Neutrophil (primary cell): ENCODE measurements around the gene KCNIP3.

Experiments
- H3K27ac ChIP-seq: fragments of 200-600 bp; sonication (generic); 2 replicates; pipeline ENCODE4 v1.5.1; 2016; ENCODE audit warnings: mild to moderate bottlenecking, moderate library complexity
- H3K27me3 ChIP-seq: fragments of 200-600 bp; sonication (generic); 2 replicates; pipeline ENCODE4 v1.6.0; 2016; ENCODE audit warnings: mild to moderate bottlenecking
- H3K36me3 ChIP-seq: fragments of 200-600 bp; sonication (generic); 2 replicates; pipeline ENCODE4 v1.5.1; 2017
- H3K4me1 ChIP-seq, 2 experiments: fragments of 200-600 bp in 1 of 2; sonication (generic) in 1 of 2; 1 replicate in 1 of 2; 2 replicates in 1 of 2; pipeline versions ENCODE4 v1.5.1 to v1.6.1; 2013 to 2016; ENCODE audit warnings: low read depth in 1 of 2, low read length in 1 of 2, mild to moderate bottlenecking in 1 of 2, moderate library complexity in 1 of 2; ENCODE audit not compliant: control insufficient read depth in 1 of 2, insufficient read depth in 1 of 2
- H3K4me3 ChIP-seq, 2 experiments: fragments of 200-600 bp in 1 of 2; sonication (generic) in 1 of 2; 1 replicate in 1 of 2; 2 replicates in 1 of 2; pipeline ENCODE4 v1.5.1; 2013 to 2016; ENCODE audit warnings: low read depth in 1 of 2, low read length in 1 of 2, mild to moderate bottlenecking in 1 of 2, moderate library complexity in 1 of 2
- H3K9me3 ChIP-seq: fragments of 200-600 bp; sonication (generic); 2 replicates; pipeline ENCODE4 v1.5.1; 2016
- TF ChIP-seq, protein P1 (sequence below): fragments of 200-600 bp; sonication (generic); IDR thresholded peaks from 2 replicates; pipeline ENCODE4 v1.5.1; 2016; ENCODE audit warnings: antibody characterized with exemption

KCNIP3 gene

DNA sequence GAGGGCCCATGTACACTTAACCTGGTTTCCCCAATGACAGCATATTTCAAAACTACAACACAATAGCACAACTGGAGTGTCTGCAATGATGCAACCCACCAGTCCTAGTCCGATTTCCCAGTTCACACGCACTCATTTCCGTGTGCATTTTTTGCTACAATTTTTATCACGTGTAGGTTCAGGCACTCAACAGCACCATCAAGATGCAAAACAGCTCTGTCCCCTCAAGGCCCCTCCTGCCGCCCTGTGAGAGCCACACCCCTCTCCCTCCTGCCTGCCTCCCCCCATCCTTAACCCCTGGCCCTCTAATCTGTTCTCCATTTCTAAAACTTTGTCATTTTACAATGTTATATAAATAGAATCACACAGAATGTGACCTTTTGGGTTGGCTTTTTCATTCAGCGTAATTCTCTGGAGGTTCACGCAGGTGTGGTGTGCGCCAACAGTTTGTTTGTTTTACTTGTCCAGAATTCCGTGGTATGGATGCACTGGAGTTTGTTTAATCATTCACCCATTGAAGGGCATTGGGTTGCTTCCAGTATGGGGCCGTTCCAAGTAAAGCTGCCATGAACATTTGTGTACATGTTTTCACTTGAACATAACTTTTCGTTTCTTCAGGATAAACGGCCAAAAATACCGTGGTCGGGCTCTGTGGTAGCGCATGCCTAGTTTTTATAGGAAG lies 8.4 kb downstream of the KCNIP3 start:
- TF ChIP-seq, protein P1, sequence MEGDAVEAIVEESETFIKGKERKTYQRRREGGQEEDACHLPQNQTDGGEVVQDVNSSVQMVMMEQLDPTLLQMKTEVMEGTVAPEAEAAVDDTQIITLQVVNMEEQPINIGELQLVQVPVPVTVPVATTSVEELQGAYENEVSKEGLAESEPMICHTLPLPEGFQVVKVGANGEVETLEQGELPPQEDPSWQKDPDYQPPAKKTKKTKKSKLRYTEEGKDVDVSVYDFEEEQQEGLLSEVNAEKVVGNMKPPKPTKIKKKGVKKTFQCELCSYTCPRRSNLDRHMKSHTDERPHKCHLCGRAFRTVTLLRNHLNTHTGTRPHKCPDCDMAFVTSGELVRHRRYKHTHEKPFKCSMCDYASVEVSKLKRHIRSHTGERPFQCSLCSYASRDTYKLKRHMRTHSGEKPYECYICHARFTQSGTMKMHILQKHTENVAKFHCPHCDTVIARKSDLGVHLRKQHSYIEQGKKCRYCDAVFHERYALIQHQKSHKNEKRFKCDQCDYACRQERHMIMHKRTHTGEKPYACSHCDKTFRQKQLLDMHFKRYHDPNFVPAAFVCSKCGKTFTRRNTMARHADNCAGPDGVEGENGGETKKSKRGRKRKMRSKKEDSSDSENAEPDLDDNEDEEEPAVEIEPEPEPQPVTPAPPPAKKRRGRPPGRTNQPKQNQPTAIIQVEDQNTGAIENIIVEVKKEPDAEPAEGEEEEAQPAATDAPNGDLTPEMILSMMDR = no peak
- Histone ChIP-seq H3K27me3 (no peaks in the 10 kb centered on the region), H3K36me3 (no peaks in the 10 kb centered on the region), H3K4me3 (no peak overlapping the region), H3K27ac (no peak overlapping the region), H3K9me3 (no peaks in the 10 kb centered on the region), H3K4me1 (no peaks in the 10 kb centered on the region)

DNA sequence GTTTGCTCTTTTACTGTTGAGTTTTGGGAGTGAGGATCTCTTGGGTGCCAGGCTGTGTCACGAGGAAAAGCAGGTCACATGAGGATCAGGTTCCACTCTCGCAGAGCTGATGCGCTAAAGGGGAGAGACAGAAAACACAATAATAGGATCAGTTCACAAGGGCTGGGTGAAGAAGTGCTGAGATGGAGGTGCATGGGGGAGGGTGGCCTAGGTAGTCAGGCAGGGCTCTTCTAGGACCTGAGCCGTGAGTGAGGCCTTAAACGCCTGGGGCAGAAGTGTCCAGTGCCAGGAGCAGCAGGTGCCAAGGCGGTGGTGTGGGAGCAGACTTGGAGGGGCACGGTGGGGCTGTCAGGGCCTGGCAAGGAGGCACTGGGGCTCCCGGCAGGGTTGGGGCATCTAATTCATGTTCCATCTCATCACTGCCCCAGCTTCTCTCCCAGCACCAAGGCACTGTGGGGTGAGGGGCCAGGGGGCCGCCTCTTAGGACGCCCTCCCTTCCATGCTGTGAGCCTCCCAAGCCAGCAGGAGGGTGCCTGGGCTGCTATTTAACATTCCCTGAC lies 9.3 kb downstream of the KCNIP3 start:
- TF ChIP-seq, protein P1 = no peak
- H3K36me3 ChIP-seq = no peaks in the 10 kb centered on the region
- no peaks in the 10 kb centered on the region for H3K9me3 ChIP-seq
- no peak overlapping the region for H3K4me3 ChIP-seq
- no peaks in the 10 kb centered on the region for H3K4me1 ChIP-seq
- no peak overlapping the region for H3K27ac ChIP-seq
- no peaks in the 10 kb centered on the region for H3K27me3 ChIP-seq

DNA sequence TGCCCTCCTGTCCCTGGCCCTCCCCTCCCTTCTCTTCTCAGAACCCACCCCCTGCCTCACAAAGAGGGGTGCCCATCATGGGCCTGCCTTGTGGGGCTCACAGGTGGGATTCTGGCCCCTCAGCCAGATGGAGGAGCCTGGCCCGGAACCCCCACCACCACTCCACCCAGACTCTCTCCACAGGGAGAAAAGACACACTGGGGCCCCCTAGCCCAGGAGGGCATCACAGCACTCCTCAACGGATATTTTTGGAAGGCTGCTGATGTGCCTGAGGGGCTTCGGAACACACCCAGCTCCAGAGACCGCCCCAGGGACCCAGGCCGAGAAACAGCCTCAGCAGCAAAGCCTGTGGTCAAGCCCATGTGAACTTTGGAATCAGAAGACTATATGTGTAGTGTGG lies 9.9 kb downstream of the KCNIP3 start:
- H3K27me3 ChIP-seq = no peaks in the 10 kb centered on the region

DNA sequence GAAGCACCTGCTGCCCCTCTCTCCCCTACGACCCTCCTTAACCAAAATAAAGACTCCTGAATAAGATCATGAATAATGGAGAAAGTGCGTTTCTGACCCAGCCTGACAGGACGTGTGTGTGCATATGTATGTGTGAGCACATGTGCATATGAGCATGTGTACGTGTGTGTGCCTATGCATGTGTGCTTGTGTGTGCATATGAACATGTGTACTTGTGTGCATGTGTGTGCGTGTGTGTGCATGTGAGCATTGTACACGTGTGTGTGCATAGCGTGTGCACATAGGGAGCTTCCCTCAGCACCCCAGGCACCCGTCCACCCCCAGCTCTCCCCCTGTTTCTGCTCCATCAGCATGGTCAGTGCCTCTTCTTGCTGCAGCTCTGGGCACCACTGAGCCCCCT lies 10.7 kb downstream of the KCNIP3 start:
- TF ChIP-seq, protein P1 = no peak
- H3K27ac ChIP-seq = no peak overlapping the region
- H3K36me3 ChIP-seq = no peaks in the 10 kb centered on the region
- no peaks in the 10 kb centered on the region for H3K4me1 ChIP-seq
- no peak overlapping the region for H3K4me3 ChIP-seq
- no peaks in the 10 kb centered on the region for H3K27me3 ChIP-seq
- H3K9me3 ChIP-seq = no peaks in the 10 kb centered on the region

More for the DNA sequence above, 9.9 kb downstream of the KCNIP3 start:
- no peak overlapping the region for H3K4me3 ChIP-seq
- no peak overlapping the region for H3K27ac ChIP-seq
- no peaks in the 10 kb centered on the region for H3K9me3 ChIP-seq
- TF ChIP-seq, protein P1 = no peak
- no peaks in the 10 kb centered on the region for H3K4me1 ChIP-seq
- H3K36me3 ChIP-seq = no peaks in the 10 kb centered on the region

DNA sequence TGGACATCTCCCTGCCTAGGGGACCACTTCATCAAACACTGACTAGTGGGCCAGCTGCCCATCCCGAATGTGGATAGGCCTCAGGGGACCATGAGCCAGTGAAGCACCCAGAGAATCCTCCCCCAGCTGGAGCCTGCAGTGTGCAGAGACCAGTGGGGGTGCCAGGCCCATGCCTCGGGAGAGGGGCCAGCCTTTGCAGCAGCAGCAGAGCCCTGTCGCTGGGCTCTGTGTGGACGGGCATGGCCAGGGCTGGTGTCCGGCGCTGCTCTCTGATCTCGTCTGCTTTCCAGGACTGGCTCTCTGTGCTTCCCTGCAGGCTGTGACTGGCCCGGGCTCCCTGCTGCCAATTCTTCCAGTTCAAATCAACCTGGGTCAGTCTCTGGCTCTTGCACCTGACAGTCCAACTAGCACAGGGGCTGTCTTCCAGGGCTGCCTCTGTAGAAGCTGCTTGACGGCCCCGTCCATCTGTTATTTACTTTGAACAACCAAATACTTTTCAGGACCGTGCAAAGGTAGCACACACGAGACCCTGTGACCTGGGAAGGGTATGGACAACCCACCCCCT lies 11.4 kb downstream of the KCNIP3 start:
- Histone ChIP-seq H3K27me3 (no peaks in the 10 kb centered on the region), H3K4me1 (no peaks in the 10 kb centered on the region), H3K9me3 (no peaks in the 10 kb centered on the region), H3K36me3 (no peaks in the 10 kb centered on the region), H3K27ac (no peak overlapping the region), H3K4me3 (no peak overlapping the region)
- TF ChIP-seq, protein P1 = no peak
